ENCODE measurements around the gene S100Z. TPM values are rescaled to one million over a fixed set of nuclear protein-coding genes. Genes with fewer than 3 reads are reported as not detected.
"Not testable (repeated sequence)": the region's sequence is repeated elsewhere in the genome, so short reads cannot be mapped to it uniquely, and the experiment has no call there.

Gene S100Z
- total and polyA plus RNA-seq, 11 donors = 0.29 to 0.59 TPM; not detected in 9

- DNase-seq (no peak), ATAC-seq (no peak)
- H3K9me3 ChIP-seq = no peaks in the 10 kb centered on the region
- no peak overlapping the region for H3K4me3 ChIP-seq
- WGBS, 4 donors = 74 to 87% (median 80%) methylated on average over 4 of the region's 4 CpGs
- peaks cover 0 to 7% (median 0%) of the 10 kb centered on the region in 9 donors for H3K27me3 ChIP-seq
- no peaks in the 10 kb centered on the region for H3K36me3 ChIP-seq
- H3K27ac ChIP-seq = no peak overlapping the region
- no peak for TF ChIP-seq CTCF (IDR thresholded peaks at IDR 0.05)
- no peak for TF ChIP-seq POLR2A (IDR thresholded peaks at IDR 0.05)
- intact Hi-C loops (cut with DNase I) = no loop called here
- H3K4me1 ChIP-seq = peaks cover 0 to 4% (median 0%) of the 10 kb centered on the region in 12 donors
Measured at GRCh38 chr5:76809141-76809540, 40.7 kb upstream of the S100Z start.

GRCh38 chr5:76810236-76810635, 39.6 kb upstream of the S100Z start:
- H3K4me3 ChIP-seq = no peak overlapping the region
- TF ChIP-seq POLR2A (IDR thresholded peaks at IDR 0.05) (no peak), CTCF (IDR thresholded peaks at IDR 0.05) (no peak)
- H3K9me3 ChIP-seq = no peaks in the 10 kb centered on the region
- ATAC-seq (no peak), DNase-seq (no peak)
- intact Hi-C loops (cut with DNase I) = no loop called here
- 96 to 98% (median 97%) methylated on average over 6 of the region's 6 CpGs for WGBS, 4 donors
- H3K27me3 ChIP-seq = peaks cover 0 to 7% (median 0%) of the 10 kb centered on the region in 9 donors
- H3K27ac ChIP-seq = no peak overlapping the region
- H3K36me3 ChIP-seq = no peaks in the 10 kb centered on the region
- peaks cover 0 to 4% (median 0%) of the 10 kb centered on the region in 12 donors for H3K4me1 ChIP-seq

GRCh38 chr5:76811214-76811613, 38.6 kb upstream of the S100Z start:
- no peak for DNase-seq
- WGBS, 4 donors = 95 to 98% (median 96%) methylated on average over 5 of the region's 5 CpGs

GRCh38 chr5:76812209-76812608, 37.6 kb upstream of the S100Z start:
- intact Hi-C loops (cut with DNase I); DNase-seq; H3K4me1 ChIP-seq; H3K4me3 ChIP-seq; H3K9me3 ChIP-seq; H3K36me3 ChIP-seq; H3K27me3 ChIP-seq; H3K27ac ChIP-seq; ATAC-seq: not testable (repeated sequence)
- 93 to 98% (median 96%) methylated on average over 3 to 32 of the region's 32 CpGs for WGBS, 4 donors

More at GRCh38 chr5:76811214-76811613, 38.6 kb upstream of the S100Z start:
- H3K27ac ChIP-seq = no peak overlapping the region
- H3K4me3 ChIP-seq = no peak overlapping the region
- H3K4me1 ChIP-seq = peaks cover 0 to 4% (median 0%) of the 10 kb centered on the region in 12 donors
- H3K9me3 ChIP-seq = no peaks in the 10 kb centered on the region
- ATAC-seq = no peak
- intact Hi-C loops (cut with DNase I) = no loop called here
- peaks cover 0 to 7% (median 0%) of the 10 kb centered on the region in 9 donors for H3K27me3 ChIP-seq
- TF ChIP-seq CTCF (IDR thresholded peaks at IDR 0.05) = no peak
- TF ChIP-seq POLR2A (IDR thresholded peaks at IDR 0.05) = no peak
- no peaks in the 10 kb centered on the region for H3K36me3 ChIP-seq

GRCh38 chr5:76813982-76814562, 35.7 kb upstream of the S100Z start:
- no peak for DNase-seq
- Histone ChIP-seq H3K36me3 (no peaks in the 10 kb centered on the region), H3K27ac (no peak overlapping the region), H3K27me3 (peaks cover 0 to 18% (median 8%) of the 10 kb centered on the region in 9 donors), H3K4me3 (no peak overlapping the region), H3K4me1 (peaks cover 0 to 10% (median 2%) of the 10 kb centered on the region in 12 donors), H3K9me3 (no peaks in the 10 kb centered on the region)
- ATAC-seq = no peak
- TF ChIP-seq POLR2A (IDR thresholded peaks at IDR 0.05) (no peak), CTCF (IDR thresholded peaks at IDR 0.05) (no peak)
- WGBS, 4 donors = 90 to 91% (median 90%) methylated on average over 4 of the region's 4 CpGs
- intact Hi-C loops (cut with DNase I) = no loop called here

All from heart left ventricle (tissue), 16 donors.